Activated gamma-delta T cell treated with anti-CD3 and anti-CD28 coated beads, Interleukin-2, amount 50 U/mL, for 16 hours (primary cell): ENCODE data around the gene PTPRN2.

ENCODE experiments used
- DNase-seq: peaks from one replicate; pipeline ENCODE4 v3.0.0-alpha.2; 2020; ENCODE audit warnings: low read depth

The PTPRN2 gene

DNA sequence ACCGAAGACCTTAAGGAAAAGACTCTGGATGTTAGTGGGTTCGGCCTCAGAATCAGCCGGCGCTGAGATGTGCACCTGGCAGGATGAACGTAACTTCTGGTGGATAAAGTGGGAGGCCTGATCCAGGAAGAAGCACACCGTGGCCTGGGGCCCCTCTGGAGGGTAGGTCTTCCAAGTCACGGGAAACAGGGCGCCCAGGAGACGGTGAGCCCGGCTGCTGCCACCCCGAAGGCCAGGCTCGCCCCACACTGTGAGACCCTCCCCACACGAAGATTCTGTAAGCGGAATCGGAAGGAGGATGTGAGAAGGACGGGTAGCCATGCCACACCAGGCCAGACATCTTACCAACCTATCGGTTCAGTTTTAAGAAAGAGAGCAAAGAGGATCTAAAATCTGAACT is 971.8 kb downstream of the PTPRN2 start:
- no peak for DNase-seq

DNA sequence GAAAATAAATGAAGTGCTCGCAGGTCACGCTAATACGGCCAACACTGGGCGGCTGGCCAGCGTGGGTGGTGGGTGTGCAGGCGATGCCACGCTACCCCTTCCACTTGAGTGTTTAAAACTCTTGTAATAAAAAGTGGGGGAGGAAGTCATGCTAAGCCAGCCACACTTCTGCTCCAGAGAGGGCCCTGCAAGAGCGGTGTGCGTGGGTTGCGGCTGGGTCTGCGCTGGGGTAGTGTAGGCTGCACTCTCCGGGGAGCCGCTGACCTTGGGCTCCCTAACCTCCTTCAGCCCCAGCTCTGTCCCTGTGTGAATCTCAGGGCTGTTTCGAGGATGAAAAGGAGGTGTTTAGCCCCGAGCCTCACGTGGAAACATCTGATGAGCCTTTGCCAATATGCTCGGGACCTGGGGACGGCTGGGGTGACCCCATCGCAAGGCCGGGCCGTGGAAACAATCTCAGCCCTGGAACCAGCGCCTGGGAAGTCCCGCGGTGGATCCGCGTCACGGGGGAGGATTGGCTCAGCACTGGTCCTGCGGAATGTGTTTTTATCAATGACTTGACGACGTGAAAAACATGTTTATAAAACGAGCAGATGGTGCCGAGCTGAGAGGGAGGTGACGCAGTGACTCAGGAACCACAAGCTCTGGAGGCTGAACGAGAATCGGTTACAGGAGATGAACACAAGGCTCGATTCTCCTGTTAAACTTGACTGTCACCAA is 972.4 kb downstream of the PTPRN2 start:
- DNase-seq, result no peak

DNA sequence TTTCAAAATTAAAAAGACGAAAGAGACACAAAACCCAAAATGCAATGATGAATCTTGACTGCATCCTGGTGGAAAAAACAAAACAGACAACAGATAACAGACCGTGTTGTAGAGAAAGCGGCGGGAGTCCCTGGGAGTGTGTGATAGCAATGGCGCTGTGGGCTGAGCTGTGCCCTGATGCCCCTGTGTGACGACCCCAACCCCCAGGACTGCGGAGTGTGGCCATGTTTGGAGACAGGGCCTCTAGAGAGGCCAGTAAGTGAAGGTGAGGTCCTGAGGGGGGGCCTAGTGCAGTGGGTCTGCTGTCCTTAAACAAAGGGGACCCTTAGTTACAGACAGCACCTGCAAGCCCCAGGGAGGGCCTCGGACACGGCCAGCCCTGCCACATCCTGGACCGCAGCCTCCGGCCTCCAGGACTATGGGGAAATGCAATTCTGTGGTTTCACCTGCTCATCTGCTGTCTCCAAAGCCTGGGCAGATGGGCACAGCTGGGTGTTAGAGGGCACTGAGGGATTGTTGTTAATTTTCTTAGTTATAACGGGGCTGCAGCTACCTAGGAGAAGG is 973.1 kb downstream of the PTPRN2 start:
- DNase-seq, result no peak

DNA sequence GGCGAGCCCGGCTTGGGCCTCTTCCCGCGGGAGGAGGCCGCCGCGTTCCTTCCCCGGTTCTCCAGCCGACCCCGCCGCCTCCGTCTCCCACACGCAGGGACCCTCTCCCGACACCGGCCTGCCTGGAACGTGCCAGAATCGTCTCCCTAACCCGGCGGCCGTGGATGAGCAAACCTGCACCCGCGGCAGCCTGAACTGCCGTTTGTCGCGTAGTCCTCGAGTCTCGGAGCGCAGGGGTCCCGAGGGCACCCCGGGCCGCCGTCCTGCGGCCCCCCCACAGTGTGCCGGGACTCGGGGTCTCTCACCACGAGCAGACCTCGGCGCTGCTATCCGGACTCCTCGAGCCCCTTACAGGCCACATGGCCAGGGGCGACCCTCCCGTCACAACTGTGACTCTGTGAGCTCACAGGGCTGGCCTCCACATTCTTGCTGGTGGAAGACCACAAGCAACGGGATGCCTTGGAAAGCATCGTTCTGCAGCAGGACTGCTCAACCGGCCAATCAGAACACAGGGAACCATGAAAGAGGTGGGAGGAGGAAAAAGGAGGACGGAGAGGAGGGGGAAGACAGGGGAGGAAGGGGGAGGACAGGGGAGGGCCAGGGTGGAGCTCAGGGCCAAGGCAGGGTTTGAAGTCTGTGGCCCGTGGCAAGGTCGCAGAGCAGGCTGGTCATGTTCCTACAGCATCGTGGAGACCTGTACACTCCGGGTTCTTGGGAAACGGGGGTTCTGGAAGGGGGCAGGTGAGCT is 973.9 kb downstream of the PTPRN2 start:
- DNase-seq, result no peak

DNA sequence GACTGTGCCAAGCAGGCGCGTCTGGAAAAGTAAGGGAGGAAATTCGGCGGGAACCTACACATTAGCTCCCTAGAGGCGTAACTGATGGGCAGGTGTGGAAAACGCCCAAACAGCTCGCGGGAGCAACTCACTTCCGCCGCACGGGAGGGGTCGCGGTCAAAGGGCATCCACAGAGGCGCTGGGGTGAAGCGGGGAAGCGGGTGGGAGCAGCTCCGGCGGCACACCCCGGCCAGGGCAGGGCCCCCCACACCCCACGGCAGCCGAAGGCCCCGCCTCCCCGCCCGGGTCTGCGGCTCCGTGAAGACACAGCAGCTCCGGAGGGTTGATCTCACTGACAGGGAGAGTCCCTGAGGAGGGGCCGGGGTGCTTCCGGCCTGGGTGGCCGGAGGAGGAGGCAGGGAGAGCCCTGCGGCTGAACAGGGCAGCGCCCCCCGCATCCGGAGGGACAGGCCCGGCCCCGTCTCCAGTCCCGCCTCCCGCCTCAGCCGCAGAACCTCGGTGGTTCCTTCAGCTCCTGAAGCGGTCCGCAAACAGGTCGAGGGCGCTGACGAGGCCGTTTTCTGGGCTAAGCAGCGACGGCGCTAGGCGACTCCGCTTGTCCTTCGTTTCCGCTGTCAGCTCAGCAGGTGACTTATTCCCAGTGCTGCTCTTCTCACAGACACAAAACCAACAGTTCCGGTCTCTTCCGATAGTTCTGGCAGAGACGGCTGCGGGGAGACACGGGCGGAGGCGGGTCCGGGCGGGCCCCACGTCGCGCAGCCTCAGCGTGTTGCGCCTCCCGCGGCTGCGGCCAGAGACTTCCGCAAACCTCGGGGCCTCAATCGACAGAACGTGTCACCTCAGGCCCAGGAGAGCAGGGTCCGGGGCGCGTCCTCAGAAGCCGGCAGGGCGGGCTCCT is 974.7 kb downstream of the PTPRN2 start:
- DNase-seq, result peak; percentile 38

DNA sequence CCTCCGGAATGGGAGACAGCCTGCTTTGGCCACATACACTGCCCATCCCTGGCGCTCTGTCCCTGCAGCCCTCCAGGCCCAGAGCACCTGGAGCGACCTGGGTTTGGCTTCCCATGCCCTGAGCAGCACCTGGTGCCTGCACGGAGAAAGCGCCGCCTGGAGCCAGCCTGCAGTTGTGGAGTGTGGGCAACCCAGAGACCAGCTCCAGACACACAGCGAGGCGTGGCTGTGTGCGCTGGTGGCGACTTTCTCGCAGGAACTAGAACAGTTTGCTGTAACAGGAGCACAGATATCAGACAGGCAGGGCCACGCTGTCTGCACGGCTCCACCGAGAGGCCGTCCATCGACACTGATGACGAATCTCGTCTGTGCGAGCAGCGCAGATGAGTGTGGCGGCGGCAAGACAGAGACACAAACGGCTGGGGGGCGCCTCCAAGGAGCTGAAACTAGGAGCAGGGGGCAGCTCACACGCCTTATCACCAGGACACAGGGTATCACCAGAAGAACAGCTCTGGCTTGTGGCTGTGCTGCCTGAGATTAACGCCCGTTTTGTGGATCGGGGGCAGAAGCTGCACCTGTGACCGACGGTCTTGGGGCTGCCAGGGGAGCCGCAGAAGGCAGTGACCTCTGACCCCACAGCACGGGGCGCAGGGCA is 975.5 kb downstream of the PTPRN2 start:
- no peak for DNase-seq

DNA sequence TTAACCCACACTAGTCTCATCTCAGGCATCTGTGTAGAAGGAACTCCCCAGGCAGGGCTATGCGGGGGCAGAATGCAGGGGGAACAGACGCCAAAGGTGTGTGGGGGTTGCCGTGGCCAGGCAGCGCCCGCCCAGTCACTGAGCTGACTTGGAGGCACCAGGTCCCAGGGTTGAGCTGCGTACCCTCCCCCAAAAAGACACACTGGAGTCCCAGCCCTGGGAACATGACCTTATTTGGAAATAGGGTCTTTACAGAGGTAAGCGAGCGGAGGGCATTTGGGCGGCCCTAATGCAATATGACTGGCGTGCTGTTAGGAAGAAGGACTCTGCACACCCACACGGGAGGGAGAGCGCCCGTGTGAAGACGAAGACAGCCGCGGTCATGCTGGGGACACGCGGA is 976.3 kb downstream of the PTPRN2 start:
- no peak for DNase-seq

DNA sequence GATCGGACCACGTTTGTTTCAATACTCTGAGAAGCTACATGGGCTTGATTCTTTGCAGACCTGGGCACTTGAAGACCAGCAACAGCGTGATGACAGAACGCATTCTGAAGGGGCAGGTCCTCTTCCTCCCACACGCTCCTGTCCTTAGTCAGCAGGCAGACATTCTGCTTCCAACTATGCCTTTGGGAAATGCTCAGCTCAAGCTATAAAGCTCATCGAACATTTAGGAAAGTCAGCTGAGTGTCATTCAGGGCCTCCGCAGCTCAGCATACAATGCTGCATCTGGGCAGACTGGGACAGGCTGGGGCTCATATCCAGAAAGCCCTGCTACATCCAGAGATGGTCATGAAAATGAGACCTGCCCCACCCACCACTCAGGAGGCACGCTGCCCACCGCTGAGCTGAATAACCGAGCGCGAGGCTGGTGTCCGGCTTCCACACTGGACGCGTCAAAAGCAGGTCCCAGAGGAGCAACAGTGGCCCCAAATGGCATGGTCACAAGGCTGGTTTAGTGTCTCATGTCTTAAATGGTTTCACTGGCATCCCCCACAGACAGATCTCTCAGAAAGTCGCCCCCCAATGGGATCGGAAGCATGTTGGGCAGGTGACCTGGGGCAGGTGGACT is 976.8 kb downstream of the PTPRN2 start:
- DNase-seq, result no peak

GRCh38 chr7:157609932-157610640 is 977.5 kb downstream of the PTPRN2 start:
- DNase-seq, result no peak

- DNase-seq, result no peak
Observed at GRCh38 chr7:157609516-157609915, 978.1 kb downstream of the PTPRN2 start.

GRCh38 chr7:157607218-157607617 is 980.4 kb downstream of the PTPRN2 start:
- no peak for DNase-seq

- DNase-seq, result no peak
Observed at GRCh38 chr7:157606140-157606539, 981.5 kb downstream of the PTPRN2 start.

- no peak for DNase-seq
Observed at GRCh38 chr7:157605638-157606037, 982.0 kb downstream of the PTPRN2 start.

- DNase-seq, result no peak
Observed at GRCh38 chr7:157604661-157605381, 982.8 kb downstream of the PTPRN2 start.

GRCh38 chr7:157603716-157604115 is 983.9 kb downstream of the PTPRN2 start:
- no peak for DNase-seq

DNA sequence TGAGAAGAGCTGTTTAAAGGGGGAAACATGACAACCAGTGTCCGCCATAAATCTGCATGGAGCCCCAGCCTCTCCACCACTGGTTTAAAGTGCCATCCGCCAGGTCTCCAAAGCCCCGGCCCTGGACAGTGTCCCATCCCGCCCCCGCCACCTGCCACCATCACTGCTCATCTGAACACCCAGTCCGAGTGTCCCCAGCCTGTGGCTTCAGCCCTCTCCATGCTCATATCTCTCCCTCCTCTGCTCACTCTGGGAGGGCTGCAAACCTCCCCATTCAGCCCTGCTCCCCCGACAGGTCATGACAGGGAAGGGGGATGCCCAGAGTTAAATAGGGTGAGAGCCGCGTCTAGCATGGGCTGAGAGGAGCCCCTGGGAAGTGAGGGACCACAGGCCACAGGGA is 984.6 kb downstream of the PTPRN2 start:
- DNase-seq, result no peak

DNA sequence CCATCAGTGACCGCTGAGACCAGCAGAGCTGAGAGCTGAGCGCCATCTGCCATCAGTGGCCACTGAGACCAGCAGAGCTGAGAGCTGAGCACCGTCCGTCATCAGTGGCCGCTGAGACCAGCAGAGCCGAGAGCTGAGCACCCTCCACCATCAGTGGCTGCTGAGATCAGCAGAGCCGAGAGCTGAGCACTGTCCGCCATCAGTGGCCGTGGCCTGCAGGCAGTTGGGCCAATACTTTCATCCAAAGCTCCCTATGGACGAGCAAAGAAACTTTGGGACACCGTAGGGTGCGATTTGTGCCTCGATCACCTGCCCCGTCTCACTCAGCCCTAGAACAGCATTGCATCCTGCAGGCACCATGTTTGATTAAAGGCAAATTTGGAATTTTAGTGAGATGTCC is 985.0 kb downstream of the PTPRN2 start:
- no peak for DNase-seq

GRCh38 chr7:157602156-157602555 is 985.5 kb downstream of the PTPRN2 start:
- no peak for DNase-seq

DNA sequence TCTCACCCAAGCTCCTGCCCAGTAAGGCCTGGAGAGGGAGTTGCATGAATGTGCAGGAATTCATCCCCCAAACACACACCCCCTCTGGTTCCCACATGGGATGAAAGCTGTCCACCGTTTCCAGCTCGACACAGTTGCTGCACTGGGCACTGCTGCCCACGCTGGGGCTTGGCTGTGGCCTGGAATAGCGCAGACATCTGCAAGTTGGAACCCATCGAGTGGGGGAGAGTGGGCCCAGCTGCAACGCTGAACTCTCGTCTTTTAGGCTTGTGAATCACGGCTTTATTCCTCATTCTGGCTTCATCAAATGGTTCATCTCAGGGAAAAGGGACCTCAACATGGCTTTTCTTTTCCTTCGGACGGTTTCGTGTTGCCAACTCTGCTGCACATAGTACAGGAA is 986.1 kb downstream of the PTPRN2 start:
- DNase-seq, result no peak

GRCh38 chr7:157599491-157599890 is 988.1 kb downstream of the PTPRN2 start:
- DNase-seq, result no peak
